Neural cell (in vitro differentiated cells): ENCODE measurements around the gene RASL10A. TPM values are rescaled to one million over a fixed set of nuclear protein-coding genes. Genes with fewer than 3 reads are reported as not detected.

ENCODE experiments used
- H2AFZ ChIP-seq: fragments of 200-600, 300-800 bp; sonication (generic), shearing (Covaris generic); 2 replicates; pipeline ENCODE4 v1.6.0; 2014; ENCODE audit warnings: low read depth, mild to moderate bottlenecking, antibody characterized with exemption, low read length, moderate library complexity
- H3F3A ChIP-seq: fragments of 200-600 bp; shearing (Covaris generic); 2 replicates; pipeline ENCODE4 v1.6.1; 2016; ENCODE audit warnings: mild to moderate bottlenecking, moderate library complexity, mixed read lengths, antibody characterized with exemption, low read length; ENCODE audit not compliant: insufficient read depth, poor library complexity, severe bottlenecking
- H3K27ac ChIP-seq: fragments of 200-600, 300-800 bp; sonication (generic), shearing (Covaris generic); 2 replicates; pipeline ENCODE4 v1.5.1; 2014; ENCODE audit warnings: mild to moderate bottlenecking, low read length, moderate library complexity
- H3K27me3 ChIP-seq: fragments of 300-800, 200-600 bp; sonication (generic), shearing (Covaris generic); 2 replicates; pipeline ENCODE4 v1.6.0; 2014; ENCODE audit warnings: mild to moderate bottlenecking, low read depth, low read length, moderate library complexity; ENCODE audit not compliant: insufficient read depth
- H3K36me3 ChIP-seq: fragments of 300-800, 200-600 bp; sonication (generic), shearing (Covaris generic); 2 replicates; pipeline ENCODE4 v1.5.1; 2014; ENCODE audit warnings: mild to moderate bottlenecking, antibody characterized with exemption, low read length, moderate library complexity; ENCODE audit not compliant: insufficient read depth
- H3K4me2 ChIP-seq: fragments of 300-800, 200-600 bp; sonication (generic), shearing (Covaris generic); 2 replicates; pipeline ENCODE4 v1.6.0; 2014; ENCODE audit warnings: mild to moderate bottlenecking, low read length
- H3K4me3 ChIP-seq: fragments of 300-800, 200-600 bp; sonication (generic), shearing (Covaris generic); 2 replicates; pipeline ENCODE4 v1.5.1; 2014; ENCODE audit warnings: mild to moderate bottlenecking, low read length, moderate library complexity
- H3K79me2 ChIP-seq: fragments of 200-600 bp; shearing (Covaris generic); replicated peaks from 2 replicates; pipeline ENCODE4 v1.6.0; 2014; ENCODE audit warnings: mild to moderate bottlenecking, low read length, moderate library complexity; ENCODE audit not compliant: insufficient read depth
- H3K9ac ChIP-seq: fragments of 300-800, 200-600 bp; sonication (generic), shearing (Covaris generic); 2 replicates; pipeline ENCODE4 v1.6.1; 2016; ENCODE audit warnings: mild to moderate bottlenecking, low read length, mixed read lengths
- H3K9me2 ChIP-seq: fragments of 200-600 bp; shearing (Covaris generic); 2 replicates; pipeline ENCODE4 v1.6.1; 2016; ENCODE audit warnings: mild to moderate bottlenecking, low read length, mixed read lengths; ENCODE audit not compliant: insufficient read depth
- H3K9me3 ChIP-seq: fragments of 200-600, 300-800 bp; sonication (generic), shearing (Covaris generic); 2 replicates; pipeline ENCODE4 v1.6.1; 2016; ENCODE audit warnings: mild to moderate bottlenecking, mixed run types, low read length, moderate library complexity, mixed read lengths
- H4K20me1 ChIP-seq: fragments of 200-600 bp; shearing (Covaris generic); 2 replicates; pipeline ENCODE4 v1.6.1; 2016; ENCODE audit warnings: mild to moderate bottlenecking, mixed run types; ENCODE audit not compliant: insufficient read depth
- CTCF ChIP-seq: fragments of 450-650 bp; IDR thresholded peaks from 2 replicates; pipeline ENCODE4 v1.5.1; 2014; ENCODE audit warnings: antibody characterized with exemption, mild to moderate bottlenecking, moderate library complexity; ENCODE audit not compliant: poor library complexity, severe bottlenecking
- EP300 ChIP-seq: fragments of 450-650 bp; conservative IDR thresholded peaks from 2 replicates; pipeline ENCODE4 v1.6.1; 2014; ENCODE audit warnings: antibody characterized with exemption, mild to moderate bottlenecking, moderate library complexity; ENCODE audit not compliant: poor library complexity, severe bottlenecking
- EZH2 ChIP-seq: fragments of 200-600, 300-800 bp; shearing (Covaris generic), sonication (generic); IDR thresholded peaks from 2 replicates; pipeline ENCODE4 v1.6.1; 2014; ENCODE audit warnings: antibody characterized with exemption, low read length, borderline replicate concordance, mild to moderate bottlenecking; ENCODE audit not compliant: insufficient read depth, poor library complexity, severe bottlenecking
- MXI1 ChIP-seq: fragments of 450-650 bp; conservative IDR thresholded peaks from 2 replicates; pipeline ENCODE4 v1.6.1; 2014; ENCODE audit warnings: antibody characterized with exemption, mild to moderate bottlenecking; ENCODE audit not compliant: poor library complexity, severe bottlenecking
- POLR2AphosphoS5 ChIP-seq: IDR thresholded peaks from 2 replicates; pipeline ENCODE4 v1.6.1; 2012
- RAD21 ChIP-seq: fragments of 450-650 bp; conservative IDR thresholded peaks from 2 replicates; pipeline ENCODE4 v1.6.1; 2014; ENCODE audit warnings: antibody characterized with exemption, mild to moderate bottlenecking, moderate library complexity
- SMC3 ChIP-seq: fragments of 450-650 bp; conservative IDR thresholded peaks from 2 replicates; pipeline ENCODE4 v1.6.1; 2014; ENCODE audit warnings: antibody characterized with exemption, mild to moderate bottlenecking, moderate library complexity; ENCODE audit not compliant: poor library complexity
- TAF1 ChIP-seq: IDR thresholded peaks from 2 replicates; pipeline ENCODE4 v1.6.1; 2012; ENCODE audit warnings: low read depth
- polyA plus RNA-seq: library from polyadenylated mRNA; depleted of rRNA; stranded (reverse); fragments of >200 nt; gene quantifications from 2 replicates; pipeline ENCODE4 v1.2.3, GENCODE V29; 2014
- TF ChIP-seq, protein P1 (sequence below): IDR thresholded peaks from 2 replicates; pipeline ENCODE4 v1.6.1; 2012; ENCODE audit warnings: borderline replicate concordance

Gene RASL10A
- polyA plus RNA-seq, 1 donor from 2014 or later = 3.0 TPM

- no peak overlapping the region for H3K4me3 ChIP-seq
- H2AFZ ChIP-seq = no peak overlapping the region
- H3K27me3 ChIP-seq = no peaks in the 10 kb centered on the region
- H3F3A ChIP-seq = no peaks in the 10 kb centered on the region
- no peaks in the 10 kb centered on the region for H4K20me1 ChIP-seq
- no peaks in the 10 kb centered on the region for H3K79me2 ChIP-seq
- no peak overlapping the region for H3K9ac ChIP-seq
- no peak overlapping the region for H3K4me2 ChIP-seq
- H3K9me2 ChIP-seq = no peaks in the 10 kb centered on the region
- no peaks in the 10 kb centered on the region for H3K9me3 ChIP-seq
- TF ChIP-seq RAD21 (no peak), CTCF (no peak), POLR2AphosphoS5 (no peak)
- no peak overlapping the region for H3K27ac ChIP-seq
- H3K36me3 ChIP-seq = no peaks in the 10 kb centered on the region
Measured at GRCh38 chr22:29331213-29331612, 15.7 kb upstream of the RASL10A start.

- TF ChIP-seq SMC3 = no peak
- no peak for TF ChIP-seq CTCF
- TF ChIP-seq MXI1 = no peak
- TF ChIP-seq EP300 = no peak
- TF ChIP-seq TAF1 = no peak
- TF ChIP-seq, protein P1, sequence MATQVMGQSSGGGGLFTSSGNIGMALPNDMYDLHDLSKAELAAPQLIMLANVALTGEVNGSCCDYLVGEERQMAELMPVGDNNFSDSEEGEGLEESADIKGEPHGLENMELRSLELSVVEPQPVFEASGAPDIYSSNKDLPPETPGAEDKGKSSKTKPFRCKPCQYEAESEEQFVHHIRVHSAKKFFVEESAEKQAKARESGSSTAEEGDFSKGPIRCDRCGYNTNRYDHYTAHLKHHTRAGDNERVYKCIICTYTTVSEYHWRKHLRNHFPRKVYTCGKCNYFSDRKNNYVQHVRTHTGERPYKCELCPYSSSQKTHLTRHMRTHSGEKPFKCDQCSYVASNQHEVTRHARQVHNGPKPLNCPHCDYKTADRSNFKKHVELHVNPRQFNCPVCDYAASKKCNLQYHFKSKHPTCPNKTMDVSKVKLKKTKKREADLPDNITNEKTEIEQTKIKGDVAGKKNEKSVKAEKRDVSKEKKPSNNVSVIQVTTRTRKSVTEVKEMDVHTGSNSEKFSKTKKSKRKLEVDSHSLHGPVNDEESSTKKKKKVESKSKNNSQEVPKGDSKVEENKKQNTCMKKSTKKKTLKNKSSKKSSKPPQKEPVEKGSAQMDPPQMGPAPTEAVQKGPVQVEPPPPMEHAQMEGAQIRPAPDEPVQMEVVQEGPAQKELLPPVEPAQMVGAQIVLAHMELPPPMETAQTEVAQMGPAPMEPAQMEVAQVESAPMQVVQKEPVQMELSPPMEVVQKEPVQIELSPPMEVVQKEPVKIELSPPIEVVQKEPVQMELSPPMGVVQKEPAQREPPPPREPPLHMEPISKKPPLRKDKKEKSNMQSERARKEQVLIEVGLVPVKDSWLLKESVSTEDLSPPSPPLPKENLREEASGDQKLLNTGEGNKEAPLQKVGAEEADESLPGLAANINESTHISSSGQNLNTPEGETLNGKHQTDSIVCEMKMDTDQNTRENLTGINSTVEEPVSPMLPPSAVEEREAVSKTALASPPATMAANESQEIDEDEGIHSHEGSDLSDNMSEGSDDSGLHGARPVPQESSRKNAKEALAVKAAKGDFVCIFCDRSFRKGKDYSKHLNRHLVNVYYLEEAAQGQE = no peak
- no peak for TF ChIP-seq POLR2AphosphoS5
- no peak for TF ChIP-seq EZH2
- no peak for TF ChIP-seq RAD21
- Histone ChIP-seq H3K4me2 (no peak overlapping the region), H3K9me3 (no peaks in the 10 kb centered on the region), H3K27ac (no peak overlapping the region), H2AFZ (no peak overlapping the region), H3K9me2 (no peaks in the 10 kb centered on the region), H3K79me2 (no peaks in the 10 kb centered on the region), H3K27me3 (no peaks in the 10 kb centered on the region), H3K36me3 (no peaks in the 10 kb centered on the region), H3F3A (no peaks in the 10 kb centered on the region), H4K20me1 (no peaks in the 10 kb centered on the region), H3K9ac (no peak overlapping the region), H3K4me3 (no peak overlapping the region)
Measured at GRCh38 chr22:29330753-29331152, 15.3 kb upstream of the RASL10A start.
